Omental fat pad (tissue), 4 donors: Measurements from ENCODE around the gene DND1. TPM values are rescaled to one million over a fixed set of nuclear protein-coding genes. Genes with fewer than 3 reads are reported as not detected.
"Not testable (repeated sequence)": the region's sequence is repeated elsewhere in the genome, so short reads cannot be mapped to it uniquely, and the experiment has no call there.

Source experiments
- ATAC-seq: fragments of 150-250 bp; one replicate; pipeline ENCODE4 v1.9.1; 2016; ENCODE audit warnings: mild to moderate bottlenecking, moderate library complexity; ENCODE audit not compliant: low FRiP score
- DNase-seq: peaks from one replicate; pipeline ENCODE4 v3.0.0-alpha.2; 2019; ENCODE audit warnings: low spot score
- CTCF ChIP-seq, 3 donors: fragments of 450-650 bp; IDR thresholded peaks; one replicate each; pipeline ENCODE4 v1.5.1; 2016 to 2017; ENCODE audit warnings: antibody characterized with exemption in 3 of 3, mild to moderate bottlenecking in 3 of 3, moderate library complexity in 2 of 3
- total RNA-seq, 4 donors: library from RNA; depleted of rRNA; stranded (reverse); fragments of >200 nt; gene quantifications; one replicate each; pipeline ENCODE4 v1.1.0, GENCODE V29; 2016

The DND1 gene
- total RNA-seq, 4 donors from 2014 or later = 0.84 to 2.5 (median 1.3) TPM

DNA sequence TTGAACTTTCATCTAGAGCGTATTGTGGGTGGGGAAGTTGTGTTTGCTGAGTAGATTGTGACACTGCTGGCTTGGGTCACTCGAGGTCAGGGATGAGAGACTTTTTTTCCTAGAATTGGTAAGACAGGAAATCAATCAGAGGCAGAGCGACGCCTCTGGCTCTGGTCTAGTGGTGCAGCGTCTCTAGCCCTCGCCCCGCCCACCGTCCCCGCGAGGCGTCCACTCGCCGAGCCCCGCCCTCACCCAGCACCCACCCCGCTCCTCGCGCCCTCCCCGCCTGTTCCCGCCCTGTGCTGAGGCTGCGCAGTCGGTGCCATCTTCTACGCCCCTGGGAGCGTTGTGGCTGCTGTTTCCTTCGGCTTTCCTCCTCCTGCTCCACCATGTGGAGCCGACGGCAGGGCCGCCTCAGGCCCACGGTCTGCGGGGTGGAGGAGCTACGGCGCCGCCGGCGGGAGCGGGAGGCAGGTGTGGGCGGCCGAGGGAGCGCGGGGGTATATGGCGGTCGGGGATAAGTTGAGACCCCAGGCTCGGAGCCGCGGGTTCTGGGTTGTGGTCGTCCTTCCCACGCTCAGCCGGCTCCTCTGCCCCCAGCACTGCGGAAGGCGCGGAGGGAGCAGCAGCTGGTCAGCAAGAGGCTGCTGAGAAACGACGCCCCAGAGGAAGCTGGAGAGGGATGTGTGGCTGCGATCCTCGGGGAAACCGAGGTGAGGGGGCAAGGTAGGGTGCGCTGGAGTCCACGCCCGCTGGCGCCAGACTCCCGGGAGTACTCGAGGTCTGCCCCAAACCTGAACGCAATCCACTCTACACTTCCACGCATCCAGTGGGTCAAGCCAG is 34.0 kb downstream of the DND1 start, which contains the start of gene TMCO6:
Gene TMCO6, plus strand, starts transcription at position 304 of the 834 bp plus-strand sequence. Its CDS starts 77 bp downstream, at position 381.
- TF ChIP-seq CTCF (IDR thresholded peaks at IDR 0.05) = no peak
- ATAC-seq = peak; percentile 99
- DNase-seq = peak; percentile 89

DNA sequence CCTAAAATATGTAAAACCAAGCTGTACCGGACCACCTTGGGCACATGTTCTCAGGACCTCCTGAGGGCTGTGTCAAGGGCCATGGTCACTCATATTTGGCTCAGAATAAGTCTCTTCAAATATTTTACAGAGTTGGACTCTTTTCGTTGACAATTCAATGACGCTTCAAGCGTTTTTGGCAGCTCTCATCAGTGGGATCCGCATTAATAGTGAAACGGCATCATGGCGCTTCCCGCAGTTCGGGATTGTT is 34.6 kb downstream of the DND1 start:
- DNase-seq, ATAC-seq: not testable (repeated sequence)

- DNase-seq = no peak
- TF ChIP-seq CTCF (IDR thresholded peaks at IDR 0.05) = no peak
- ATAC-seq = no peak
Measured at GRCh38 chr5:140637371-140638100, 35.8 kb downstream of the DND1 start.

DNA sequence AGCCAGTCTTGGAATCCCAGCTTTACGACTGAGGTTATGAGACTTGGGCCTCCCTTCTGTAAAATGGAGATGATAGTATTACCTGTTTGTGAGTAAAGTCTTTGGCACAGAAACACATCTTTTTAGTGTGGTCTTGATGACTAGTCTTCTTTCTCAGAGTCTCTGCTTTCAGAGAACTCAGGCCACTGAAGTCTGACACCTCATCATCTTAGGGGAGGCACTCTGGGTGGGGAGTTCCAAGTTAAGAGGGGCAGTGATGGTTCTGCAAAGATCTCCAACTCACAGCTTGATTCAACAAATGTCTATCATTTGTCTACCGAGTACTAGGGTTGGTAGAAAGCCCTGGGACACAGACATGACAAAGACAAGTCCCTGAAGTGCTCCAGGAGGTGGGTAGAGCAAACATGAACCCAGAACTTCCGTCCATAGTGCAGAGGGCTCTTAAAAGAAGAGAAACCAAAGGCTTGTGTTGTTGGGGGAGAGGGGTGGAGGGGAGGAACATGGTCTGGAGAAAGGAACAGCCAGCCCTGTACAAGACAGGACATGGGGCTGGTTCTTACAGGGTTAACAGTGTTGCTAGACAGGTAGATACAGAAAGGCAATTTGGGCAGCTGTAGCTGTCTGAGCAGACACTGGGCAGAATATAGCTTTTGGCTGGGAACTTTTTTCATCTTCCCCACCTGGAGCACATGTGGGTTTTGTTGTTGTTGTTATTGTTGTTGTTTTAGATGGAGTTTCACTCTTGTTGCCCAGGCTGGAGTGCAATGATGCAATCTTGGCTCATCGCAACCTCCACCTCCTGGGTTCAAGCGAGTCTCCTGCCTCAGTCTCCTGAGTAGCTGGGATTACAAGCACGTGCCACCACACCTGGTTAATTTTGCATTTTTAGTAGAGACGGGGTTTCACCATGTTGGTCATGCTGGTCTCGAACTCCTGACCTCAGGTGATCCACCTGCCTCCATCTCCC is 37.8 kb downstream of the DND1 start:
- DNase-seq = no peak
- no peak for TF ChIP-seq CTCF (IDR thresholded peaks at IDR 0.05)
- ATAC-seq = no peak

GRCh38 chr5:140634103-140634502 is 39.3 kb downstream of the DND1 start:
- no peak for DNase-seq
- no peak for TF ChIP-seq CTCF (IDR thresholded peaks at IDR 0.05)
- ATAC-seq = no peak

- no peak for ATAC-seq
- no peak for DNase-seq
- no peak for TF ChIP-seq CTCF (IDR thresholded peaks at IDR 0.05)
Measured at GRCh38 chr5:140633501-140633900, 39.9 kb downstream of the DND1 start.

- peak; percentile 88 for ATAC-seq
Measured at GRCh38 chr5:140633021-140633471, 40.3 kb downstream of the DND1 start, which contains the start of gene CD14. Gene CD14, minus strand, starts transcription at chr5:140633175. Its CDS starts 104 bp downstream, at chr5:140633071.

More at GRCh38 chr5:140633021-140633471, 40.3 kb downstream of the DND1 start, which contains the start of gene CD14:
- peak; percentile 62 for DNase-seq
- no peak for TF ChIP-seq CTCF (IDR thresholded peaks at IDR 0.05)
